Measurements from ENCODE around the gene TRPV4. TPM values are rescaled to one million over a fixed set of nuclear protein-coding genes. Genes with fewer than 3 reads are reported as not detected.

The TRPV4 gene
- total and polyA plus RNA-seq, 2 donors (not counting 3 experiments of a cell fraction or from before 2014, with no cell fraction given): 8.8 to 22.3 TPM

DNA sequence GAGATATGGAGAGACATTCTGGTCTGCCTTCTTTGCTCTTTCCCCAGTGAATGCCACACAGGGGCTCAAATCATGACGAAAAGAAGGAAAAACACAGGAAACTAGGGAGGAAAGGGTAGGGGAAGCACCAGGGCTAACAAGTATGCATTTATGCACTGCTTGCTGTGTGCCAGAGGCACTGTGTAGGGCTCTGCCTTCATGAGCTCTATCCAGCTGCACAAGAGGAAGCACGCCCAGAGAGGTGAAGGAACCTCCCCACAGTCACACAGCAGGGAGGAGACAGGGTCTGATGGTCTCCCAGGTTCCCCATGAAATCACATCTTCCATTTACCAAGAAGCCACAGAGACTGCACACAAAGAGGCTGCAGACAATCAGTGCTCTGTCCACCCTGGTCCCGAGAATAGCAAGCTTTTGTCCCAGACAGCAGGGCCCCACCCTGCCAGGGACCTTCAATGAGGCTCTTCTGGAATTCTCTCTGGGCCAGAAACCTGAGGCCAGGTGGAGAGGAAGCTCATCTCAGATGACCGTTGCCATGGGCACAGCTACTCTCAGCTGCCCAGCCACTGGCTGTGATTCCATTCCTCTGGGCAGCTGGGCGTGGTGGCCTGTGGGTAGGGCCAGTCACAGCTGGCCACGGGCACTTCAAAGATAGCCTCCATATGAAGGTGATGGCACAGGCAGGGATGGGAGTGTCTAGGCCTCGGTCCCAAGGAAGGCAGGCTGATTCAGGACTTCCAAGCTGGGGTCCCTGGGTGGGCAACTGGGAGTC, 7.3 kb upstream of the TRPV4 start:
- Histone ChIP-seq H2AFZ (ENCODE audit: low read depth, low read length) (no peak overlapping the region), H3K27me3 (ENCODE audit: control insufficient read depth in 2 of 2, insufficient read depth in 2 of 2, low read length in 2 of 2) (no peaks in the 10 kb centered on the region), H3K27ac (ENCODE audit: insufficient read depth, low read depth, low read length) (no peak overlapping the region), H3K9me3 (replicated peaks; ENCODE audit: control insufficient read depth, insufficient read depth, low read length) (no peaks in the 10 kb centered on the region), H3K36me3 (ENCODE audit: control insufficient read depth in 2 of 2, extremely low read depth in 1 of 2, insufficient read depth in 2 of 2, low read length in 2 of 2) (no peaks in the 10 kb centered on the region), H3K9ac (replicated peaks; ENCODE audit: extremely low read depth, insufficient read depth, low read length) (no peak overlapping the region), H3K4me1 (ENCODE audit: control insufficient read depth, extremely low read depth, insufficient read depth, low read length) (peaks cover 25% of the 10 kb centered on the region), H3K4me3 (replicated peaks in 1 of 3; ENCODE audit: insufficient read depth in 1 of 3, low read depth in 1 of 3, low read length in 3 of 3) (no peak overlapping the region), H3K79me2 (ENCODE audit: control insufficient read depth, insufficient read depth, low read length) (no peaks in the 10 kb centered on the region), H4K20me1 (replicated peaks; ENCODE audit: control insufficient read depth, extremely low read depth, insufficient read depth, low read length) (no peaks in the 10 kb centered on the region), H3K4me2 (ENCODE audit: insufficient read depth, low read length) (no peak overlapping the region), H3K9me1 (replicated peaks; ENCODE audit: control insufficient read depth, extremely low read depth, insufficient read depth, low read length) (no peaks in the 10 kb centered on the region)
- dilution Hi-C loops (cut with MboI; ENCODE audit: extremely low pct_ligation_motif_present, low sequenced_read_pairs): no loop called here
- no peak for FAIRE-seq
- intact Hi-C loops (cut with micrococcal nuclease): no loop called here
- ChIA-PET POLR2A (no interaction called here), CTCF (interaction anchor here (0.7 to 1.0 kb wide), 2 partner anchors 13 to 35 kb away, joined by 3 to 4 read pairs; no protein-coding TSS in a partner anchor)
- TF ChIP-seq, protein P1, sequence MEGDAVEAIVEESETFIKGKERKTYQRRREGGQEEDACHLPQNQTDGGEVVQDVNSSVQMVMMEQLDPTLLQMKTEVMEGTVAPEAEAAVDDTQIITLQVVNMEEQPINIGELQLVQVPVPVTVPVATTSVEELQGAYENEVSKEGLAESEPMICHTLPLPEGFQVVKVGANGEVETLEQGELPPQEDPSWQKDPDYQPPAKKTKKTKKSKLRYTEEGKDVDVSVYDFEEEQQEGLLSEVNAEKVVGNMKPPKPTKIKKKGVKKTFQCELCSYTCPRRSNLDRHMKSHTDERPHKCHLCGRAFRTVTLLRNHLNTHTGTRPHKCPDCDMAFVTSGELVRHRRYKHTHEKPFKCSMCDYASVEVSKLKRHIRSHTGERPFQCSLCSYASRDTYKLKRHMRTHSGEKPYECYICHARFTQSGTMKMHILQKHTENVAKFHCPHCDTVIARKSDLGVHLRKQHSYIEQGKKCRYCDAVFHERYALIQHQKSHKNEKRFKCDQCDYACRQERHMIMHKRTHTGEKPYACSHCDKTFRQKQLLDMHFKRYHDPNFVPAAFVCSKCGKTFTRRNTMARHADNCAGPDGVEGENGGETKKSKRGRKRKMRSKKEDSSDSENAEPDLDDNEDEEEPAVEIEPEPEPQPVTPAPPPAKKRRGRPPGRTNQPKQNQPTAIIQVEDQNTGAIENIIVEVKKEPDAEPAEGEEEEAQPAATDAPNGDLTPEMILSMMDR (IDR thresholded peaks at IDR 0.05; ENCODE audit: extremely low read depth in 1 of 2, insufficient read depth in 1 of 2, low read depth in 1 of 2, low read length in 2 of 2): no peak
- TF ChIP-seq FOS (IDR thresholded peaks at IDR 0.05; ENCODE audit: borderline replicate concordance, insufficient read depth, low read length): no peak
- no peak for TF ChIP-seq POLR2AphosphoS5 (IDR thresholded peaks at IDR 0.05; ENCODE audit: insufficient read depth, low read depth, low read length)
- no peak for TF ChIP-seq POLR2A (IDR thresholded peaks at IDR 0.05; ENCODE audit: low read depth, low read length)
- no peak for TF ChIP-seq MYC (IDR thresholded peaks at IDR 0.05; ENCODE audit: low read depth, low read length)
- DNase-seq (ENCODE audit: low read depth, low spot score): no peak
- no TSS peak for BruUV-seq (replicated peaks)

- TF ChIP-seq MYC (IDR thresholded peaks at IDR 0.05; ENCODE audit: low read depth, low read length): no peak
- TF ChIP-seq, protein P2, sequence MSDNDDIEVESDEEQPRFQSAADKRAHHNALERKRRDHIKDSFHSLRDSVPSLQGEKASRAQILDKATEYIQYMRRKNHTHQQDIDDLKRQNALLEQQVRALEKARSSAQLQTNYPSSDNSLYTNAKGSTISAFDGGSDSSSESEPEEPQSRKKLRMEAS (IDR thresholded peaks at IDR 0.05; ENCODE audit: insufficient read depth, insufficient read length): no peak
- Histone ChIP-seq H3K4me3 (replicated peaks in 1 of 3; ENCODE audit: insufficient read depth in 1 of 3, low read depth in 1 of 3, low read length in 3 of 3) (no peak overlapping the region), H3K79me2 (ENCODE audit: control insufficient read depth, insufficient read depth, low read length) (no peaks in the 10 kb centered on the region), H3K27ac (ENCODE audit: insufficient read depth, low read depth, low read length) (no peak overlapping the region), H3K9ac (replicated peaks; ENCODE audit: extremely low read depth, insufficient read depth, low read length) (no peak overlapping the region), H4K20me1 (replicated peaks; ENCODE audit: control insufficient read depth, extremely low read depth, insufficient read depth, low read length) (no peaks in the 10 kb centered on the region), H3K27me3 (ENCODE audit: control insufficient read depth in 2 of 2, insufficient read depth in 2 of 2, low read length in 2 of 2) (no peaks in the 10 kb centered on the region), H2AFZ (ENCODE audit: low read depth, low read length) (no peak overlapping the region), H3K4me1 (ENCODE audit: control insufficient read depth, extremely low read depth, insufficient read depth, low read length) (peaks cover 24% of the 10 kb centered on the region), H3K9me1 (replicated peaks; ENCODE audit: control insufficient read depth, extremely low read depth, insufficient read depth, low read length) (no peaks in the 10 kb centered on the region), H3K36me3 (ENCODE audit: control insufficient read depth in 2 of 2, extremely low read depth in 1 of 2, insufficient read depth in 2 of 2, low read length in 2 of 2) (no peaks in the 10 kb centered on the region), H3K9me3 (replicated peaks; ENCODE audit: control insufficient read depth, insufficient read depth, low read length) (no peaks in the 10 kb centered on the region), H3K4me2 (ENCODE audit: insufficient read depth, low read length) (no peak overlapping the region)
- intact Hi-C loops (cut with micrococcal nuclease) (no loop called here), dilution Hi-C loops (cut with MboI; ENCODE audit: extremely low pct_ligation_motif_present, low sequenced_read_pairs) (no loop called here)
- DNase-seq (ENCODE audit: low read depth, low spot score) (no peak), FAIRE-seq (no peak)
- POLR2A ChIA-PET: no interaction called here
- no TSS peak for BruUV-seq (replicated peaks)
- CTCF ChIA-PET: no interaction called here
Observed at GRCh38 chr12:109839444-109839843, 6.2 kb upstream of the TRPV4 start.

Data from endothelial cell of umbilical vein (primary cell).